Breast epithelium (tissue), 4 donors: ENCODE results near the gene CERS3. TPM values are rescaled to one million over a fixed set of nuclear protein-coding genes. Genes with fewer than 3 reads are reported as not detected.

Experiments used
- DNase-seq, 2 donors: peaks; one replicate each; pipeline ENCODE4 v3.0.0-alpha.2; 2019; ENCODE audit warnings: low spot score in 2 of 2
- H3K27ac ChIP-seq, 2 donors: fragments of 200-600 bp; sonication (generic) in 1 of 2; one replicate each; pipeline ENCODE4 v1.5.1; 2016 to 2019; ENCODE audit warnings: mild to moderate bottlenecking in 1 of 2
- H3K27me3 ChIP-seq, 2 donors: fragments of 200-600 bp; sonication (generic) in 1 of 2; one replicate each; pipeline versions ENCODE4 v1.5.1 to v1.6.0; 2017 to 2019; ENCODE audit warnings: control low read depth in 1 of 2, mild to moderate bottlenecking in 1 of 2
- H3K36me3 ChIP-seq: fragments of 200-600 bp; one replicate; pipeline ENCODE4 v1.5.1; 2019
- H3K4me1 ChIP-seq, 2 donors: fragments of 200-600 bp; sonication (generic); one replicate each; pipeline ENCODE4 v1.5.1; 2016 to 2019; ENCODE audit warnings: control low read depth in 1 of 2
- H3K4me3 ChIP-seq, 3 donors: fragments of 200-600 bp; sonication (generic); 1 replicate in 2 of 3; 2 replicates in 1 of 3; pipeline ENCODE4 v1.5.1; 2016 to 2019; ENCODE audit warnings: mild to moderate bottlenecking in 3 of 3, moderate library complexity in 2 of 3
- H3K9me3 ChIP-seq, 2 donors: fragments of 200-600 bp; sonication (generic) in 1 of 2; one replicate each; pipeline ENCODE4 v1.5.1; 2016 to 2019; ENCODE audit warnings: control low read depth in 1 of 2
- POLR2A ChIP-seq: fragments of 450-650 bp; IDR thresholded peaks from one replicate; pipeline ENCODE4 v1.6.1; 2016; ENCODE audit warnings: antibody characterized with exemption, mild to moderate bottlenecking, moderate library complexity
- POLR2AphosphoS5 ChIP-seq, 3 donors: sonication (generic); formaldehyde crosslinking; IDR thresholded peaks; one replicate each; pipeline ENCODE4 v1.6.1; 2017; ENCODE audit warnings: antibody characterized with exemption in 3 of 3
- intact Hi-C: fragments of 100-400 bp; cut with DNase I; formaldehyde crosslinking; loops from one replicate; pipeline ENCODE4 v1.15.1; 2023; ENCODE audit warnings: low total_unique reads
- total RNA-seq, 3 donors: library from RNA; depleted of rRNA; stranded (reverse); fragments of >200 nt; gene quantifications; one replicate each; pipeline ENCODE4 v1.1.0, GENCODE V29; 2016
- TF ChIP-seq, protein P1 (sequence below), 3 donors: fragments of 450-650 bp; IDR thresholded peaks; one replicate each; pipeline ENCODE4 v1.5.1; 2016 to 2017; ENCODE audit warnings: antibody characterized with exemption in 3 of 3, mild to moderate bottlenecking in 3 of 3, moderate library complexity in 3 of 3

CERS3 gene
- total RNA-seq, 3 donors from 2014 or later, result under 0.01 to 3.7 TPM; not detected in 1

DNA sequence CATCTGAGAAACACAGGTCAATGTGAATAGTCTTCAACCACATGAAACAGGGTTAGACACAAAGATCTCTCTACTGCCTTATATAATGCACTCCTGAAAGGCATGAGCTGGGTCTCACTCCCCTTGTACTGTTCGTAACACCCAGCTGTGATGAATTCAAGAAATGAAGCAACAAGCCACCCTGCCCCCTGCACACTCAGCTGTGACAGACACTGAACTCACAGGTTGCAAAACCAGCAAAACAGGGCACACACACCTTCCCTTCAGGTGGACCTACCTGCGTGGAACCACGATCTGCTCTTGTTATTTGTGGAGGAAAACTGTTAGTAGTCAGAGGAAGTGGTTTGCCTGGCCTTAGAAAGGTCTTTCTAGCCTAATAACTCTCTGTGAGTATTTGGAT lies 64.5 kb downstream of the CERS3 start:
- Histone ChIP-seq H3K4me1 (no peaks in the 10 kb centered on the region), H3K4me3 (no peak overlapping the region), H3K9me3 (no peaks in the 10 kb centered on the region), H3K36me3 (no peaks in the 10 kb centered on the region), H3K27ac (no peak overlapping the region), H3K27me3 (no peaks in the 10 kb centered on the region)
- no peak for DNase-seq
- TF ChIP-seq POLR2A, result no peak
- TF ChIP-seq, protein P1, sequence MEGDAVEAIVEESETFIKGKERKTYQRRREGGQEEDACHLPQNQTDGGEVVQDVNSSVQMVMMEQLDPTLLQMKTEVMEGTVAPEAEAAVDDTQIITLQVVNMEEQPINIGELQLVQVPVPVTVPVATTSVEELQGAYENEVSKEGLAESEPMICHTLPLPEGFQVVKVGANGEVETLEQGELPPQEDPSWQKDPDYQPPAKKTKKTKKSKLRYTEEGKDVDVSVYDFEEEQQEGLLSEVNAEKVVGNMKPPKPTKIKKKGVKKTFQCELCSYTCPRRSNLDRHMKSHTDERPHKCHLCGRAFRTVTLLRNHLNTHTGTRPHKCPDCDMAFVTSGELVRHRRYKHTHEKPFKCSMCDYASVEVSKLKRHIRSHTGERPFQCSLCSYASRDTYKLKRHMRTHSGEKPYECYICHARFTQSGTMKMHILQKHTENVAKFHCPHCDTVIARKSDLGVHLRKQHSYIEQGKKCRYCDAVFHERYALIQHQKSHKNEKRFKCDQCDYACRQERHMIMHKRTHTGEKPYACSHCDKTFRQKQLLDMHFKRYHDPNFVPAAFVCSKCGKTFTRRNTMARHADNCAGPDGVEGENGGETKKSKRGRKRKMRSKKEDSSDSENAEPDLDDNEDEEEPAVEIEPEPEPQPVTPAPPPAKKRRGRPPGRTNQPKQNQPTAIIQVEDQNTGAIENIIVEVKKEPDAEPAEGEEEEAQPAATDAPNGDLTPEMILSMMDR (IDR thresholded peaks at IDR 0.05), result no peak
- intact Hi-C loops, result no loop called here

DNA sequence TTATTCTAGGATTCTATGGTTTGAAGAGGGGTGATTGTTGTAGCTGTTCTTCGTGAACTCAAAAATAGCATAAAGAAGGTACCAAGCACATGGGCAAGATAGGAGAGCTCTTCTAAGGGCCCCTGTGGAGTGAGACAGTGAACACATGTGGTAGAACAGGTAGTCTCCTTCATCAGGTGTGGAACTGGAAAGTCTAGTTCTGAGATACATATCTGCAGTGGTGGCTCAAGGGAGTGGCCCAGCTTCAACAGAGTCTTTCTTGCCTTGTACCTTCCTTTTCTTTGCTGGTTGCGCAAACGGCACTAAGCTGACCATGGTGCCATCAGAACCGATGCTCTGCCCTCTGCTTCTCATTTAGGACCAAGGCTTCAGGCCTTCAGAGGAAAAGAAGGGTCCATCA lies 65.2 kb downstream of the CERS3 start:
- Histone ChIP-seq H3K4me1 (no peaks in the 10 kb centered on the region), H3K27me3 (no peaks in the 10 kb centered on the region), H3K27ac (no peak overlapping the region), H3K4me3 (no peak overlapping the region), H3K9me3 (peaks cover 0 to 5% of the 10 kb centered on the region in 2 donors), H3K36me3 (no peaks in the 10 kb centered on the region)
- intact Hi-C loops, result no loop called here
- TF ChIP-seq POLR2AphosphoS5 (IDR thresholded peaks at IDR 0.05) (no peak), POLR2A (no peak)
- TF ChIP-seq, protein P1 (IDR thresholded peaks at IDR 0.05), result no peak
- peak in 1 of 2 donors; percentile 25 for DNase-seq

DNA sequence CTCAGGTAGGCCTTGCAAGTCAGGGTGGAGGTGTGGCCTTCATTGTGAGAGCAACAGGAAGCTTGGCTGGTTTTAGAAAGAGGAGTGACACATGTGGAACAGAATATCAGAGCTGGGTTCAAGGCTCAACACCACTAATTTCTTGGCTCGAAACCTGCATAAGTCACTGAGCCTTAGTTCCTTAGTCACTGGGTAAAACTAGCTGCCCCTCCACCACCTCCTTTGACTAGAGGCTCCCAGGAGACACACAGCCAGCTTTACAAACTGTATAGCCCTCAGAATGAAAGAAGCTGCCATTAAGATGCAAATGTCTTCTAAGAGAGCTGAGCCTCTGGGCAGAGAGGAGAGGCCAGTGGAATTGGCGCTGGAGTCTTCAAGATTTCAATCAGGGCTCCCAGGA lies 67.7 kb downstream of the CERS3 start:
- no peaks in the 10 kb centered on the region for H3K4me1 ChIP-seq

DNA sequence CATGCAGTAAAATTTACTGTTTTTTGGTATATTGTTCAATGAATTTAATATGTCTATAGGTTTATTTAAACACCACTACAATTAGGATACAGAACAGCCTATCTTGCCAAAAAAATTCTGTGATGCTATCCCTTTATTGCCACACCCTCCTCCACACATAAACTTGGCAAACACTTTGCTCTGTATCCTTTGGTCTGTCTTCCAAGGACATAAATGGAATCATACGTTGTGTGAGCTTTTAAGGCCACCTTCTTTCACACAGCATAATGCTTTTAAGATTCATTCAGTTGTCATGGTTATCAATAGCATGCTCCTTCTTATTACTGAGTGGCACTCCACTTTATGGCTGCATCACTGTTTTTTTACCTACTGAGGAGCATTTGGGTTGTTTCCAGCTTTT lies 71.5 kb downstream of the CERS3 start:
- intact Hi-C loops, result no loop called here
- TF ChIP-seq, protein P1 (IDR thresholded peaks at IDR 0.05), result no peak
- TF ChIP-seq POLR2A (no peak), POLR2AphosphoS5 (IDR thresholded peaks at IDR 0.05) (no peak)

More for the DNA sequence above, 67.7 kb downstream of the CERS3 start:
- no peaks in the 10 kb centered on the region for H3K27me3 ChIP-seq
- intact Hi-C loops, result no loop called here
- no peaks in the 10 kb centered on the region for H3K36me3 ChIP-seq
- peaks cover 15 to 28% of the 10 kb centered on the region in 2 donors for H3K9me3 ChIP-seq
- DNase-seq, result no peak
- H3K4me3 ChIP-seq, result no peak overlapping the region
- TF ChIP-seq, protein P1 (IDR thresholded peaks at IDR 0.05), result no peak
- TF ChIP-seq POLR2A, result no peak
- TF ChIP-seq POLR2AphosphoS5 (IDR thresholded peaks at IDR 0.05), result no peak
- H3K27ac ChIP-seq, result no peak overlapping the region

DNA sequence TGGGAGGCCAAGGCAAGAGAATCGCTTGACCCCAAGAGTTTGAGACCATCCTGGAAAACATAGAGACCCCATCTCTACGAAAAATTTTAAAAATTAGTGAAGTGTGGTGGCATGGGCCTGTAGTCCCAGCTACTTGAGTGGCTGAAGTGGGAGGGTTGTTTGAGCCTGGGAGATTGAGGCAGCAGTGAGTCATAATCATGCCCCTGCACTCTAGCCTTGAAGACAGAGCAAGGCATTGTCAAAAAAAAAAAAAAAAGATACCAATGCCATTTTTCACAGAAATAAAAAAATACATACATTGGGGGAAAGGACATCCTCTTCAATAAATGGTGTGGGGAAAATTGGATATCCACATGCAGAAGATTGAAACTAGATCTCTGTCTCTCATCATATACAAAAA lies 74.6 kb downstream of the CERS3 start:
- H3K36me3 ChIP-seq, result no peaks in the 10 kb centered on the region
- H3K27ac ChIP-seq, result no peak overlapping the region
- TF ChIP-seq, protein P1 (IDR thresholded peaks at IDR 0.05), result no peak
- TF ChIP-seq POLR2AphosphoS5 (IDR thresholded peaks at IDR 0.05), result no peak
- H3K9me3 ChIP-seq, result peaks cover 25 to 53% of the 10 kb centered on the region in 2 donors
- H3K4me1 ChIP-seq, result no peaks in the 10 kb centered on the region
- no peaks in the 10 kb centered on the region for H3K27me3 ChIP-seq
- H3K4me3 ChIP-seq, result no peak overlapping the region
- intact Hi-C loops, result no loop called here
- no peak for DNase-seq

More for the DNA sequence above, 71.5 kb downstream of the CERS3 start:
- Histone ChIP-seq H3K27ac (no peak overlapping the region), H3K4me3 (no peak overlapping the region), H3K27me3 (no peaks in the 10 kb centered on the region), H3K9me3 (peaks cover 18 to 49% of the 10 kb centered on the region in 2 donors), H3K4me1 (no peaks in the 10 kb centered on the region), H3K36me3 (no peaks in the 10 kb centered on the region)
- no peak for DNase-seq
